HG02981 (cell line): Measurements from ENCODE around the gene RERE.

ENCODE experiments used
- ATAC-seq: cut with Tn5 transposase; IDR thresholded peaks from one replicate; pipeline ENCODE4 v1.9.1; 2021; ENCODE audit warnings: mild to moderate bottlenecking, moderate library complexity; ENCODE audit not compliant: unreplicated experiment

RERE gene

GRCh38 chr1:8586438-8586837 lies 231.0 kb downstream of the RERE start:
- no peak for ATAC-seq

GRCh38 chr1:8584316-8584715 lies 233.1 kb downstream of the RERE start:
- no peak for ATAC-seq

GRCh38 chr1:8583031-8583430 lies 234.4 kb downstream of the RERE start:
- no peak for ATAC-seq

GRCh38 chr1:8580566-8580965 lies 236.9 kb downstream of the RERE start:
- ATAC-seq, result no peak

GRCh38 chr1:8578936-8579335 lies 238.5 kb downstream of the RERE start:
- no peak for ATAC-seq

GRCh38 chr1:8578132-8578877 lies 239.1 kb downstream of the RERE start:
- ATAC-seq, result no peak

- no peak for ATAC-seq
These were observed 242.5 kb downstream of the RERE start for GRCh38 chr1:8574985-8575384.

GRCh38 chr1:8572106-8572505 lies 245.3 kb downstream of the RERE start:
- ATAC-seq, result no peak

- no peak for ATAC-seq
These were observed 246.0 kb downstream of the RERE start for GRCh38 chr1:8571200-8571984.

DNA sequence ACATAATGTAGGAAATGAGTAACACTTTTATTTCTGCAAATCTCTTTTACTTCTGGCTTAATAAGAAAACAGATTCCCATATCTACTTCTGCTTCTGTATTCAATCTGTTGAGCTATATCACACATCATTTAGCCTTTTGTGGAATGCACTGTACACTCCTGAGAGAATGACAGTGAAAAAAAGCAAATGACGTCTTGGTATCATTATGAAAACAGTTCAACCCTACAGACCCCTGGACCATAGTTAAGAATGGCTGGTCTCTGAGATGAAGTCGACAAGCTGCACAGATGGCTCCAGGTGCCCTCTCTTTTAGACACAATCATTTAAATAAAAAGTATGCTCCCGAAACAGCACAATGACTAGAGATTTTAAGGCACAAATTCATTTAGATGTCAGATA lies 247.0 kb downstream of the RERE start:
- no peak for ATAC-seq

DNA sequence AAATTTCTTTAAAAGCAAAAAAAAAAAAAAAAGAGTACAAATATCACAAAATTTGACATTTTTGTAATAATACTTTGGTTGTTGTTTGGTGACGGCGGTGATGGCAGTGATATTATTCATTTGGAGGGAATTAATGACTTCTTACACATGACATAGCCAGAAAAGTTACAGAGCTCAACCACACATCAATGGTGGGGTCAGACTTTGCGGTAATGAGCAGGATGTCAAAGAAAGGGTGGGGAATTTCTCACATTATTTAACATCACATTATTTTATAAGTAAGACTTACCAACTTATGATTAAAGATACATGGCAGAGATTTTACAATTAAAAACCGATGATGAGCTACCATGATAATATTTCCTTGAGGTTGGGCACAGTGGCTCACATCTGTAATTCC lies 248.2 kb downstream of the RERE start:
- ATAC-seq, result no peak

DNA sequence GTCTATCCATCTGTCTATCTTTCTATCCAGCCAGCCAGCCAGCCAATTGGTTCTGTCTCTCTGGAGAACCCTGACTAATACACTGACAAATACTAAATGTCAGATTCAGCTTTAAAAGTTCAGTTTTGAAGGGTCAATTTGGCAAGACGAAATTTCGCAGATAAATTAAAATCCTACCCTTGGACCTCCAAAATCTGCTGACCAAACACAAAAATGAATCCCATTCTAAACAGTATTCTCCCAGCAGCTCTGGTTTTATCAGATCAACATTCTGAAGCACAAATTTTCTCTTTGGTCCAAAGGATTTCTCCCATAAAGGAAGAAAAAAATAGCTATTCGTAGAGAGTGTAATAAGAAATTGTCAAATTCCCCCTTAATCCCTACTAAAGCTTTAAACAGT lies 248.6 kb downstream of the RERE start:
- no peak for ATAC-seq

DNA sequence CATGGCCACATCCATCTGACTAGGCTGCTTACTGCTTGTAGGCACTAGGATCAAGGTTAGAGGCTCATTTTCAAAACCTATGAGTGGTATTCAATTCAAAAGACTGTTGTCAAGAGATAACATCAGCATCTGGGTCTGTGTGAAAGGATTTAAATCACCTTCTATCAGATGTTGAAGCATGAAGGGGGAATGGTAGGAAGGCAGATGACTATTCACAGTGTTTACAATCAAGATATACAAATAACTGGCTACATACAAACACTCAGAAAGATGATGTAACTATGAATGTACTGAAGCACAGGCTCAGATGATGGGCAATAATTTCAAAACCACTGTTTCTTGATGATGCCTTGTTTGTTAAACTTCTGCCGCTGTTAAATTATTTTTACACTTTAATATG lies 250.3 kb downstream of the RERE start:
- no peak for ATAC-seq

DNA sequence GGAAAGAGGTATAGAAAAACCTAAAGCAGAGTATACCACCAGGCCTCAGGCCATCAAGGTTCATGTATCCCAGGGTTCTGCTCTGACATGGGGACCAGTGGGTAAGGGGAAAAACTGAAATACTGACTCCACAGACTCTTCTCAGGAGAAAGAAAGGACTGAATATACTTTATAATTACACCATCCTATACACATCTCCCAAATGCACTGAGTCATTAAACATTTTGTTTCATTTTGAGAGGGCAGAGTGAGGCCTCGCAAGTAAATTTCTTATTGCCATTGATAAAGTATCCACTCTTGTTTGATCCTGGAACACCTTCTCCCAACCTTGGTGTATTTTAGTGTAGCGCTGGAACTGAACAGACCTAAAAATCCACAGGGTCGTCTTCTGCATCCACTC lies 251.6 kb downstream of the RERE start:
- no peak for ATAC-seq

GRCh38 chr1:8563944-8564537 lies 253.4 kb downstream of the RERE start:
- ATAC-seq, result no peak

GRCh38 chr1:8562881-8563865 lies 254.3 kb downstream of the RERE start:
- ATAC-seq, result no peak

DNA sequence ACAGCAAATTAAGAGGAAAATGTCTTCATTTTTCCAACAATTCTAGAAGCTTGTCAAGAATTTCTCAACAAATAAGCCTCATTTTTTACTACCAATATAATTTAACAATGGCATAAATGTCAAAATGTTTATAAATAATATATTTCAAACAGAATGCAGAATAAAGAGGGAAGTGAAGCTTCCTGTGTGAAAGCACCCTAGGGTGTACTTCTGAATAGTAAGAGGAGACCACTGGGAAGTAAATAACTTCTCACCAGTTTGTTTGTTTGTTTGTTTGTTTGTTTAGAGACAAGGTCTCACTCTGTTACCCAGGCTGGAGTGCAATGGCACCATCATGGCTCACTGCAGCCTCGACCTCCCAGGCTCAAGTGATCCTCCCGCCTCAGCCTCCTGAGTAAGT lies 255.2 kb downstream of the RERE start:
- ATAC-seq, result no peak

GRCh38 chr1:8560611-8561544 lies 256.6 kb downstream of the RERE start:
- no peak for ATAC-seq

DNA sequence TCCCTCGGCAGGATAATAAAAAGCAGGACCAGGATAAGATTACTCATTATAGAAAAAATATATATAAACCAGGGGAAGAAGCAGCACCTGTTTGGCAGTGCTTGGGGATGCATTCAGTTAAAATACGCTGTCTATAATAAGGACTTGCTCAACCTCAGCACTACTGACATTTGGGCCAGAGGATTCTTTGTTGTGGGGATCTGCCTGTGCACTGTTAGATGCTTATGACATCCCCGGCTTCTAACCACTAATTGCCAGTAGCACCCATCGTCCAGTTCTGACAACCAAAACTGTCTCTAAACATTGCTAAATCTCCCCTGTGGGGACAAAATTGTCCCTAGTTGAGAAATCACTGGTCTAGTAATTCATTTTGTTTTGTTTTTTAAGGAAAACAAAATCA lies 257.4 kb downstream of the RERE start:
- ATAC-seq, result no peak

GRCh38 chr1:8555582-8555981 lies 261.9 kb downstream of the RERE start:
- no peak for ATAC-seq
